HL-60 (cell line): ENCODE measurements around the gene CDC5L.

Experiments used
- CTCF ChIP-seq: IDR thresholded peaks from one replicate; pipeline ENCODE4 v1.5.1; 2011; ENCODE audit warnings: low read length, control low read depth, inconsistent platforms; ENCODE audit not compliant: insufficient read depth
- POLR2AphosphoS5 ChIP-seq: IDR thresholded peaks from 2 replicates; pipeline ENCODE4 v1.6.1; 2012; ENCODE audit warnings: low read depth
- REST ChIP-seq: IDR thresholded peaks from 2 replicates; pipeline ENCODE4 v1.6.1; 2012; ENCODE audit warnings: low read depth; ENCODE audit not compliant: insufficient replicate concordance

- no peak for TF ChIP-seq POLR2AphosphoS5
- TF ChIP-seq CTCF, result no peak
- no peak for TF ChIP-seq REST
Measured at GRCh38 chr6:44396968-44397367, 9.5 kb downstream of the CDC5L start.
